Endothelial cell of umbilical vein (primary cell): ENCODE measurements around the gene GPR137. TPM values are rescaled to one million over a fixed set of nuclear protein-coding genes. Genes with fewer than 3 reads are reported as not detected.

Source experiments
- BruUV-seq: library from RNA; stranded (reverse); fragments of 400-500 nt; replicated peaks from 2 replicates; lab custom pipeline; 2021; lab: Mats Ljungman, UMichigan
- CTCF ChIA-PET: fragments of 300-600, 350-600 bp; sonication (Branson Sonifier 250); formaldehyde crosslinking; loops from one replicate; lab custom pipeline; 2021; ENCODE audit warnings: antibody characterized with exemption, inconsistent platforms; lab: Charles Lee
- POLR2A ChIA-PET: fragments of 300-600, 350-600 bp; sonication (Branson Sonifier 250); formaldehyde crosslinking; loops from one replicate; lab custom pipeline; 2021; ENCODE audit warnings: antibody characterized with exemption, inconsistent platforms; lab: Charles Lee
- DNase-seq: peaks from one replicate; pipeline ENCODE4 v3.0.0-alpha.2; 2011; ENCODE audit warnings: low read depth, low spot score
- FAIRE-seq: peaks from 2 replicates; lab custom pipeline; 2011; peaks lifted over from hg19 to GRCh38; lab: Jason Lieb, UNC
- H2AFZ ChIP-seq: 2 replicates; pipeline ENCODE4 v1.6.0; 2012; ENCODE audit warnings: low read depth, low read length, control low read depth, inconsistent platforms
- H3K27ac ChIP-seq: 2 replicates; pipeline ENCODE4 v1.5.1; 2011; ENCODE audit warnings: low read depth, mild to moderate bottlenecking, control low read depth, low read length, moderate library complexity; ENCODE audit not compliant: insufficient read depth
- H3K27me3 ChIP-seq, 2 experiments: 2 replicates each; pipeline versions ENCODE4 v1.6.0 to v1.6.1; 2011; ENCODE audit warnings: low read length in 2 of 2, mixed read lengths in 1 of 2; ENCODE audit not compliant: control insufficient read depth in 2 of 2, insufficient read depth in 2 of 2
- H3K36me3 ChIP-seq, 2 experiments: 2 replicates in 1 of 2; 3 replicates in 1 of 2; pipeline ENCODE4 v1.5.1; 2011; ENCODE audit warnings: low read length in 2 of 2, mild to moderate bottlenecking in 1 of 2, moderate library complexity in 1 of 2; ENCODE audit not compliant: control insufficient read depth in 2 of 2, insufficient read depth in 2 of 2; ENCODE audit errors: extremely low read depth in 1 of 2
- H3K4me1 ChIP-seq: 3 replicates; pipeline ENCODE4 v1.5.1; 2011; ENCODE audit warnings: mild to moderate bottlenecking, low read length; ENCODE audit not compliant: control insufficient read depth, insufficient read depth; ENCODE audit errors: extremely low read depth
- H3K4me2 ChIP-seq: 2 replicates; pipeline ENCODE4 v1.6.1; 2011; ENCODE audit warnings: low read length, control low read depth, mixed read lengths; ENCODE audit not compliant: insufficient read depth
- H3K4me3 ChIP-seq, 3 experiments: fragments of 200-600 bp in 1 of 3; sonication (generic), shearing (Covaris generic) in 1 of 3; replicated peaks in 1 of 3; 2 replicates each; pipeline ENCODE4 v1.5.1; 2011 to 2016; ENCODE audit warnings: control low read depth in 3 of 3, low read length in 3 of 3, mild to moderate bottlenecking in 2 of 3, inconsistent platforms in 1 of 3, low read depth in 1 of 3, moderate library complexity in 1 of 3; ENCODE audit not compliant: insufficient read depth in 1 of 3
- H3K79me2 ChIP-seq: 2 replicates; pipeline ENCODE4 v1.6.0; 2012; ENCODE audit warnings: low read length, inconsistent platforms; ENCODE audit not compliant: control insufficient read depth, insufficient read depth
- H3K9ac ChIP-seq: replicated peaks from 2 replicates; pipeline ENCODE3; 2011; ENCODE audit warnings: low read length, control low read depth; ENCODE audit not compliant: insufficient read depth; ENCODE audit errors: extremely low read depth
- H3K9me1 ChIP-seq: replicated peaks from 3 replicates; pipeline ENCODE4 v1.6.0; 2011; ENCODE audit warnings: mild to moderate bottlenecking, low read length; ENCODE audit not compliant: control insufficient read depth, insufficient read depth; ENCODE audit errors: extremely low read depth
- H3K9me3 ChIP-seq: replicated peaks from 2 replicates; pipeline ENCODE4 v1.5.1; 2012; ENCODE audit warnings: low read length, inconsistent platforms; ENCODE audit not compliant: control insufficient read depth, insufficient read depth
- H4K20me1 ChIP-seq: replicated peaks from 2 replicates; pipeline ENCODE3; 2011; ENCODE audit warnings: mild to moderate bottlenecking, low read length; ENCODE audit not compliant: control insufficient read depth, insufficient read depth; ENCODE audit errors: extremely low read depth
- CTCF ChIP-seq, 2 donors: IDR thresholded peaks; 1 replicate in 1 of 2; 2 replicates in 1 of 2; pipeline ENCODE4 v1.5.1; 2011; ENCODE audit warnings: low read length in 2 of 2, mild to moderate bottlenecking in 2 of 2, moderate library complexity in 2 of 2, control low read depth in 1 of 2, inconsistent platforms in 1 of 2, low read depth in 1 of 2; ENCODE audit not compliant: insufficient read depth in 1 of 2; ENCODE audit errors: extremely low read depth in 1 of 2
- EZH2 ChIP-seq: IDR thresholded peaks from 2 replicates; pipeline ENCODE4 v1.6.1; 2012; ENCODE audit warnings: borderline replicate concordance, low read depth, mild to moderate bottlenecking, moderate library complexity, low read length, inconsistent platforms; ENCODE audit not compliant: severe bottlenecking
- FOS ChIP-seq: IDR thresholded peaks from 2 replicates; pipeline ENCODE4 v1.6.1; 2011; ENCODE audit warnings: mild to moderate bottlenecking, low read length, moderate library complexity, borderline replicate concordance; ENCODE audit not compliant: insufficient read depth
- GATA2 ChIP-seq: IDR thresholded peaks from 2 replicates; pipeline ENCODE4 v1.7.0; 2011; ENCODE audit warnings: low read depth, mild to moderate bottlenecking, moderate library complexity, mixed read lengths, low read length; ENCODE audit not compliant: insufficient read length, insufficient read depth
- JUN ChIP-seq: IDR thresholded peaks from 2 replicates; pipeline ENCODE4 v1.6.1; 2011; ENCODE audit warnings: borderline replicate concordance, low read depth; ENCODE audit not compliant: insufficient read length, insufficient read depth
- MAX ChIP-seq: IDR thresholded peaks from 2 replicates; pipeline ENCODE4 v1.6.1; 2011; ENCODE audit not compliant: insufficient read depth, insufficient read length
- MYC ChIP-seq: IDR thresholded peaks from one replicate; pipeline ENCODE4 v1.6.1; 2011; ENCODE audit warnings: mild to moderate bottlenecking, low read depth, low read length
- POLR2A ChIP-seq: IDR thresholded peaks from 2 replicates; pipeline ENCODE4 v1.6.1; 2012; ENCODE audit warnings: low read depth, mild to moderate bottlenecking, control low read depth, low read length
- POLR2AphosphoS5 ChIP-seq: IDR thresholded peaks from 2 replicates; pipeline ENCODE4 v1.6.1; 2012; ENCODE audit warnings: low read depth, mild to moderate bottlenecking, control low read depth, low read length, moderate library complexity; ENCODE audit not compliant: insufficient read depth
- dilution Hi-C: fragments of 300-500 bp; cut with MboI; formaldehyde crosslinking; loops from one replicate; pipeline ENCODE4 v1.15.0; 2019; ENCODE audit warnings: low sequenced_read_pairs; ENCODE audit not compliant: extremely low pct_ligation_motif_present
- intact Hi-C: fragments of 100-400 bp; cut with micrococcal nuclease; formaldehyde crosslinking; loops from one replicate; pipeline ENCODE4 v1.10.0; 2022
- polyA plus RNA-seq, 4 experiments: library from polyadenylated mRNA; depleted of rRNA in 3 of 4; stranded (reverse) in 3 of 4; unstranded in 1 of 4; fragments of >200 nt; gene quantifications; 2 replicates each; pipeline versions ENCODE4 v1.2.1 to v1.2.3, GENCODE V29; 2011 to 2012; ENCODE audit warnings: missing spikeins in 1 of 4
- total RNA-seq: library from RNA; stranded (reverse); gene quantifications from 2 replicates; pipeline ENCODE4 v1.2.3, GENCODE V29; 2021

The GPR137 gene
- total and polyA plus RNA-seq, 2 donors (not counting 3 experiments of a cell fraction or from before 2014, with no cell fraction given) = 40.9 to 42.5 TPM

- H3K79me2 ChIP-seq = no peaks in the 10 kb centered on the region
- H3K9me3 ChIP-seq = no peaks in the 10 kb centered on the region
- no peaks in the 10 kb centered on the region for H3K27me3 ChIP-seq
- ChIA-PET POLR2A (no interaction called here), CTCF (interaction anchor here (1.3 to 4.4 kb wide), 2 partner anchors 25 to 79 kb away, joined by 3 to 20 read pairs; partner anchors contain the start of gene CATSPERZ)
- H3K4me1 ChIP-seq = peaks cover 4% of the 10 kb centered on the region
- no peak overlapping the region for H2AFZ ChIP-seq
- H4K20me1 ChIP-seq = no peaks in the 10 kb centered on the region
- no peak for DNase-seq
- H3K36me3 ChIP-seq = peaks cover 2 to 16% of the 10 kb centered on the region in 2 experiments
- H3K4me2 ChIP-seq = no peak overlapping the region
- no peak overlapping the region for H3K4me3 ChIP-seq
- intact Hi-C loops = no loop called here
- TF ChIP-seq JUN (no peak), POLR2AphosphoS5 (no peak), CTCF (IDR thresholded peaks at IDR 0.05; ENCODE audit: extremely low read depth in 1 of 2, insufficient read depth in 1 of 2, low read depth in 1 of 2, low read length in 2 of 2) (no peak), POLR2A (no peak), MAX (no peak), FOS (no peak), GATA2 (no peak), EZH2 (no peak), MYC (no peak)
- no peak for FAIRE-seq
- H3K27ac ChIP-seq = no peak overlapping the region
- dilution Hi-C loops = no loop called here
- no peak overlapping the region for H3K9ac ChIP-seq
- no TSS peak for BruUV-seq
- H3K9me1 ChIP-seq = no peaks in the 10 kb centered on the region
Observed at GRCh38 chr11:64275841-64276240, 9.8 kb upstream of the GPR137 start.
